K562 (cell line): ENCODE data around the gene TRMT1. TPM values are rescaled to one million over a fixed set of nuclear protein-coding genes. Genes with fewer than 3 reads are reported as not detected.
A peak's percentile ranks its signal among the peaks of the same experiment; 100 is the strongest.

ENCODE experiments used
- BMI1 ChIP-seq: fragments of 150-350 bp; IDR thresholded peaks from 2 replicates; pipeline ENCODE4 v1.6.1; 2014; ENCODE audit warnings: low read length
- EP300 ChIP-seq: IDR thresholded peaks from 2 replicates; pipeline ENCODE4 v1.6.1; 2012; ENCODE audit warnings: low read length, improper control_type of control experiment
- KAT8 ChIP-seq: fragments of 450-650 bp; IDR thresholded peaks from 2 replicates; pipeline ENCODE4 v1.6.1; 2016; ENCODE audit warnings: low read depth, mild to moderate bottlenecking
- KLF16 ChIP-seq: IDR thresholded peaks from 2 replicates; pipeline ENCODE4 v1.6.1; 2016; ENCODE audit warnings: antibody characterized with exemption
- LARP7 ChIP-seq: fragments of 450-650 bp; IDR thresholded peaks from 2 replicates; pipeline ENCODE4 v1.6.1; 2016
- NFYB ChIP-seq: IDR thresholded peaks from 2 replicates; pipeline ENCODE4 v1.6.1; 2011; ENCODE audit warnings: mild to moderate bottlenecking, moderate library complexity; ENCODE audit not compliant: insufficient read length; ENCODE audit errors: extremely low read depth
- PCBP2 ChIP-seq: fragments of 200-400 bp; formaldehyde crosslinking; IDR thresholded peaks from 2 replicates; pipeline ENCODE4 v1.6.1; 2018; ENCODE audit warnings: low read length, low read depth, mild to moderate bottlenecking, moderate library complexity; ENCODE audit not compliant: poor library complexity, severe bottlenecking
- RBM25 ChIP-seq: fragments of 200-400 bp; formaldehyde crosslinking; IDR thresholded peaks from 2 replicates; pipeline ENCODE4 v1.6.1; 2018; ENCODE audit warnings: low read length, low read depth, moderate library complexity; ENCODE audit not compliant: severe bottlenecking
- TAF7 ChIP-seq: fragments of 450-650 bp; IDR thresholded peaks from 2 replicates; pipeline ENCODE4 v1.6.1; 2016; ENCODE audit warnings: missing genetic modification characterization, missing compliant biosample characterization
- ZNF143 ChIP-seq: sonication (generic); formaldehyde crosslinking; IDR thresholded peaks from 2 replicates; pipeline ENCODE4 v1.9.0; 2022; ENCODE audit warnings: mild to moderate bottlenecking, missing genetic modification reagents
- ZNF146 ChIP-seq: IDR thresholded peaks from one replicate; pipeline ENCODE4 v1.6.1; 2018; ENCODE audit warnings: missing compliant biosample characterization; ENCODE audit not compliant: unreplicated experiment
- ZNF79 ChIP-seq: fragments of 250-450 bp; sonication (Bioruptor Pico); IDR thresholded peaks from 2 replicates; pipeline ENCODE4 v1.4.0; 2020; ENCODE audit warnings: low read depth, mild to moderate bottlenecking, moderate library complexity
- polyA plus RNA-seq, 8 experiments: library from polyadenylated mRNA; depleted of rRNA in 4 of 8; stranded (reverse) in 5 of 8; unstranded in 3 of 8; fragments of >200 nt; fragmentation: Nextera tagmentation in 2 of 8; fragmentation: Illumina TruSeq in 1 of 8; extraction: Ambion mirVana in 2 of 8; extraction: Trizol in 1 of 8; gene quantifications; 2 replicates each; pipeline versions ENCODE4 v1.2.1 to v1.2.3, GENCODE V29; 2011 to 2014; ENCODE audit warnings: inconsistent platforms in 1 of 8, missing spikeins in 1 of 8
- total RNA-seq, 7 experiments: library from RNA; depleted of rRNA in 6 of 7; stranded (reverse); fragments of >200 nt in 6 of 7; fragmentation: Illumina TruSeq in 2 of 7; extraction: Trizol in 2 of 7; gene quantifications; 2 replicates each; pipeline versions ENCODE4 v1.2.1 to v1.2.3, GENCODE V29; 2011 to 2021; ENCODE audit warnings: low replicate concordance in 1 of 7
- TF ChIP-seq, protein P1 (sequence below): sonication (generic); formaldehyde crosslinking; IDR thresholded peaks from 2 replicates; pipeline ENCODE4 v1.8.0; 2022; ENCODE audit warnings: missing genetic modification reagents, mild to moderate bottlenecking, borderline replicate concordance
- TF ChIP-seq, protein P2 (sequence below): fragments of 450-650 bp; IDR thresholded peaks from 2 replicates; pipeline ENCODE4 v1.6.1; 2017; ENCODE audit warnings: mild to moderate bottlenecking, moderate library complexity
- TF ChIP-seq, protein P3 (sequence below), 2 experiments: fragments of 450-650 bp in 1 of 2; sonication (generic) in 1 of 2; formaldehyde crosslinking in 1 of 2; IDR thresholded peaks in 1 of 2; conservative IDR thresholded peaks in 1 of 2; 2 replicates each; pipeline versions ENCODE4 v1.6.1 to v1.8.1; 2016 to 2023; ENCODE audit warnings: mild to moderate bottlenecking in 2 of 2, moderate library complexity in 2 of 2, inconsistent platforms in 1 of 2, missing genetic modification reagents in 1 of 2
- TF ChIP-seq, protein P4 (sequence below): IDR thresholded peaks from 2 replicates; pipeline ENCODE4 v1.6.1; 2016; ENCODE audit warnings: missing genetic modification characterization, missing compliant biosample characterization
- TF ChIP-seq, protein P5 (sequence below): fragments of 150-350 bp; IDR thresholded peaks from 2 replicates; pipeline ENCODE4 v1.6.1; 2014; ENCODE audit warnings: low read depth, mild to moderate bottlenecking, low read length, borderline replicate concordance
- TF ChIP-seq, protein P6 (sequence below): fragments of 250-450 bp; sonication (Bioruptor Pico); IDR thresholded peaks from 2 replicates; pipeline ENCODE4 v1.8.0; 2021; ENCODE audit warnings: borderline replicate concordance, mild to moderate bottlenecking, moderate library complexity; ENCODE audit not compliant: poor library complexity, severe bottlenecking

TRMT1 gene
- total and polyA plus RNA-seq, 9 of the 15 experiments (the other 6 are each of a cell fraction or from before 2014, with no cell fraction given) = 5.8 to 158 (median 54.3) TPM

DNA sequence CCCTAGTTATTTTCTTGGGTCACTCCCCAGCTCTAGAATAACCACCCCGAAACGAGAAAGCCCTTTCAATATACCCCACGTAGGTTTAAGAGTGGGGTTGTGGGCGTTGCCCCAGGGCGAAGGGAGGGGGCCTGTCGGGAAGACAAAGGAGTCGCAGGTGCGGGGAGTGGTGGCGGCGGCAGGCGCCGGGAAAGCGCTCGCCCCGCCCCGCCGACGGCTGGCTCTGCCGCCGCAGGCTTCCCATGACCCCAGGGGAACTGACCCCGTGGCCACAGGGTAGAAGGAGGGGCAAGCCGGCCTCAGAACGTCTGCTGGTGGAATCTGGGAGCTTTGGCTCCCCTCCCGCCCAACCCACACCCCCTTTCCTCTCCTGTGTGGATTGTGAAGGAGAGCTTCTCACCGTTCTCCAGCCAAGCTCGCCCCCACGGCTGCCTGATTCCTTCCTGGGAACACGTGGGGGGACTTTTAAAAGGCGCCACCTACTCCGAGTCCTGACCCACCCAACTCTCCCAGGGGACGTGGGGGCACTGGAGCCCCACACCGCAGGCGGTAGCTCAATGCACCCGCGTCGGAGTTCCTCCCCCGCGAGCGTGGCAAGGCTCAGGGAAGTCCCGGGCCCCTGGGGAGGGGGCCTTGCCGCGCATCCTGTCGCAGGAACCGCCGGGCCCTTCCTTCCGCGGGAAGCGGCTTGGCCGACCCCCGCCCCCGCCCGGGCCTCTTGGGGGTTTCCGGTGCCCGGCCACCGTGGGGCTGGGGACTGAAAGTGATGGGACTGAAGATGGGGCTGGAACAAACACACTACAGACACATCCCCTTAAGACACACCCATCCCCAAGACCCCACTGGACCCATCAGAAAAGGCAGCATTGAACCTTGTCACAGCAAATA is 39.2 kb upstream of the TRMT1 start (continued):
- TF ChIP-seq, protein P1, sequence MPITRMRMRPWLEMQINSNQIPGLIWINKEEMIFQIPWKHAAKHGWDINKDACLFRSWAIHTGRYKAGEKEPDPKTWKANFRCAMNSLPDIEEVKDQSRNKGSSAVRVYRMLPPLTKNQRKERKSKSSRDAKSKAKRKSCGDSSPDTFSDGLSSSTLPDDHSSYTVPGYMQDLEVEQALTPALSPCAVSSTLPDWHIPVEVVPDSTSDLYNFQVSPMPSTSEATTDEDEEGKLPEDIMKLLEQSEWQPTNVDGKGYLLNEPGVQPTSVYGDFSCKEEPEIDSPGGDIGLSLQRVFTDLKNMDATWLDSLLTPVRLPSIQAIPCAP (CRISPR knock-in tag) = no peak
- TF ChIP-seq, protein P2, sequence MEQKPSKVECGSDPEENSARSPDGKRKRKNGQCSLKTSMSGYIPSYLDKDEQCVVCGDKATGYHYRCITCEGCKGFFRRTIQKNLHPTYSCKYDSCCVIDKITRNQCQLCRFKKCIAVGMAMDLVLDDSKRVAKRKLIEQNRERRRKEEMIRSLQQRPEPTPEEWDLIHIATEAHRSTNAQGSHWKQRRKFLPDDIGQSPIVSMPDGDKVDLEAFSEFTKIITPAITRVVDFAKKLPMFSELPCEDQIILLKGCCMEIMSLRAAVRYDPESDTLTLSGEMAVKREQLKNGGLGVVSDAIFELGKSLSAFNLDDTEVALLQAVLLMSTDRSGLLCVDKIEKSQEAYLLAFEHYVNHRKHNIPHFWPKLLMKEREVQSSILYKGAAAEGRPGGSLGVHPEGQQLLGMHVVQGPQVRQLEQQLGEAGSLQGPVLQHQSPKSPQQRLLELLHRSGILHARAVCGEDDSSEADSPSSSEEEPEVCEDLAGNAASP = no peak
- TF ChIP-seq KLF16 (no peak), LARP7 (no peak), ZNF146 (CRISPR knock-in tag) (no peak), BMI1 (no peak), KAT8 (no peak), ZNF79 (CRISPR knock-in tag) (no peak), TAF7 (no peak), PCBP2 (no peak), NFYB (no peak), ZNF143 (CRISPR knock-in tag) (no peak), RBM25 (no peak), EP300 (no peak)
- TF ChIP-seq, protein P3, sequence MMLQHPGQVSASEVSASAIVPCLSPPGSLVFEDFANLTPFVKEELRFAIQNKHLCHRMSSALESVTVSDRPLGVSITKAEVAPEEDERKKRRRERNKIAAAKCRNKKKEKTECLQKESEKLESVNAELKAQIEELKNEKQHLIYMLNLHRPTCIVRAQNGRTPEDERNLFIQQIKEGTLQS (IDR thresholded peaks at IDR 0.05) = no peak
- TF ChIP-seq, protein P3 (CRISPR knock-in tag; conservative IDR thresholded peaks at IDR 0.05) = 0 out of 2 replicates have a peak, but pooled peaks have one; percentile 62
- TF ChIP-seq, protein P4, sequence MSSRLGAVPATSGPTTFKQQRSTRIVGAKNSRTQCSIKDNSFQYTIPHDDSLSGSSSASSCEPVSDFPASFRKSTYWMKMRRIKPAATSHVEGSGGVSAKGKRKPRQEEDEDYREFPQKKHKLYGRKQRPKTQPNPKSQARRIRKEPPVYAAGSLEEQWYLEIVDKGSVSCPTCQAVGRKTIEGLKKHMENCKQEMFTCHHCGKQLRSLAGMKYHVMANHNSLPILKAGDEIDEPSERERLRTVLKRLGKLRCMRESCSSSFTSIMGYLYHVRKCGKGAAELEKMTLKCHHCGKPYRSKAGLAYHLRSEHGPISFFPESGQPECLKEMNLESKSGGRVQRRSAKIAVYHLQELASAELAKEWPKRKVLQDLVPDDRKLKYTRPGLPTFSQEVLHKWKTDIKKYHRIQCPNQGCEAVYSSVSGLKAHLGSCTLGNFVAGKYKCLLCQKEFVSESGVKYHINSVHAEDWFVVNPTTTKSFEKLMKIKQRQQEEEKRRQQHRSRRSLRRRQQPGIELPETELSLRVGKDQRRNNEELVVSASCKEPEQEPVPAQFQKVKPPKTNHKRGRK (tag) = no peak
- TF ChIP-seq, protein P5, sequence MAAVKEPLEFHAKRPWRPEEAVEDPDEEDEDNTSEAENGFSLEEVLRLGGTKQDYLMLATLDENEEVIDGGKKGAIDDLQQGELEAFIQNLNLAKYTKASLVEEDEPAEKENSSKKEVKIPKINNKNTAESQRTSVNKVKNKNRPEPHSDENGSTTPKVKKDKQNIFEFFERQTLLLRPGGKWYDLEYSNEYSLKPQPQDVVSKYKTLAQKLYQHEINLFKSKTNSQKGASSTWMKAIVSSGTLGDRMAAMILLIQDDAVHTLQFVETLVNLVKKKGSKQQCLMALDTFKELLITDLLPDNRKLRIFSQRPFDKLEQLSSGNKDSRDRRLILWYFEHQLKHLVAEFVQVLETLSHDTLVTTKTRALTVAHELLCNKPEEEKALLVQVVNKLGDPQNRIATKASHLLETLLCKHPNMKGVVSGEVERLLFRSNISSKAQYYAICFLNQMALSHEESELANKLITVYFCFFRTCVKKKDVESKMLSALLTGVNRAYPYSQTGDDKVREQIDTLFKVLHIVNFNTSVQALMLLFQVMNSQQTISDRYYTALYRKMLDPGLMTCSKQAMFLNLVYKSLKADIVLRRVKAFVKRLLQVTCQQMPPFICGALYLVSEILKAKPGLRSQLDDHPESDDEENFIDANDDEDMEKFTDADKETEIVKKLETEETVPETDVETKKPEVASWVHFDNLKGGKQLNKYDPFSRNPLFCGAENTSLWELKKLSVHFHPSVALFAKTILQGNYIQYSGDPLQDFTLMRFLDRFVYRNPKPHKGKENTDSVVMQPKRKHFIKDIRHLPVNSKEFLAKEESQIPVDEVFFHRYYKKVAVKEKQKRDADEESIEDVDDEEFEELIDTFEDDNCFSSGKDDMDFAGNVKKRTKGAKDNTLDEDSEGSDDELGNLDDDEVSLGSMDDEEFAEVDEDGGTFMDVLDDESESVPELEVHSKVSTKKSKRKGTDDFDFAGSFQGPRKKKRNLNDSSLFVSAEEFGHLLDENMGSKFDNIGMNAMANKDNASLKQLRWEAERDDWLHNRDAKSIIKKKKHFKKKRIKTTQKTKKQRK = 0 out of 2 replicates have a peak, but pooled peaks have one; percentile 0
- TF ChIP-seq, protein P6, sequence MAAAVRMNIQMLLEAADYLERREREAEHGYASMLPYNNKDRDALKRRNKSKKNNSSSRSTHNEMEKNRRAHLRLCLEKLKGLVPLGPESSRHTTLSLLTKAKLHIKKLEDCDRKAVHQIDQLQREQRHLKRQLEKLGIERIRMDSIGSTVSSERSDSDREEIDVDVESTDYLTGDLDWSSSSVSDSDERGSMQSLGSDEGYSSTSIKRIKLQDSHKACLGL (CRISPR knock-in tag) = no peak
